Immature natural killer cell (primary cell): ENCODE results near the gene DHRS12. TPM values are rescaled to one million over a fixed set of nuclear protein-coding genes. Genes with fewer than 3 reads are reported as not detected.

Experiments used
- DNase-seq, 3 donors: peaks; one replicate each; pipeline ENCODE4 v3.0.0; 2022; ENCODE audit warnings: mixed read lengths in 1 of 3
- H3K27ac Mint-ChIP-seq, 6 donors: one replicate each; pipeline ENCODE4 v1.8.0; 2020; ENCODE audit warnings: mixed read lengths in 6 of 6, mild to moderate bottlenecking in 5 of 6, inconsistent platforms in 4 of 6, moderate library complexity in 3 of 6
- H3K27me3 Mint-ChIP-seq, 3 donors: one replicate each; pipeline ENCODE4 v1.8.0; 2020 to 2021; ENCODE audit warnings: low read depth in 3 of 3, mild to moderate bottlenecking in 3 of 3, mixed read lengths in 3 of 3, moderate library complexity in 3 of 3, inconsistent platforms in 1 of 3
- H3K36me3 Mint-ChIP-seq, 3 donors: one replicate each; pipeline ENCODE4 v1.8.0; 2020; ENCODE audit warnings: mixed read lengths in 3 of 3, inconsistent platforms in 2 of 3, mild to moderate bottlenecking in 2 of 3
- H3K4me1 Mint-ChIP-seq, 2 donors: one replicate each; pipeline ENCODE4 v1.8.0; 2020; ENCODE audit warnings: inconsistent platforms in 2 of 2, mild to moderate bottlenecking in 2 of 2, mixed read lengths in 2 of 2, moderate library complexity in 1 of 2
- H3K4me3 Mint-ChIP-seq, 5 donors: one replicate each; pipeline ENCODE4 v1.8.0; 2020; ENCODE audit warnings: mild to moderate bottlenecking in 5 of 5, mixed read lengths in 5 of 5, inconsistent platforms in 3 of 5, moderate library complexity in 3 of 5
- H3K9me3 Mint-ChIP-seq, 6 donors: one replicate each; pipeline ENCODE4 v1.8.0; 2020; ENCODE audit warnings: mild to moderate bottlenecking in 6 of 6, mixed read lengths in 6 of 6, inconsistent platforms in 4 of 6, moderate library complexity in 3 of 6
- polyA plus RNA-seq, 3 donors: library from polyadenylated mRNA; unstranded; fragments of 300-500 nt; fragmentation: Illumina TruSeq; gene quantifications; one replicate each; pipeline ENCODE4 v1.2.3, GENCODE V29; 2021

Gene DHRS12
- polyA plus RNA-seq, 3 donors from 2014 or later = 9.7 to 11.4 (median 11.3) TPM

DNA sequence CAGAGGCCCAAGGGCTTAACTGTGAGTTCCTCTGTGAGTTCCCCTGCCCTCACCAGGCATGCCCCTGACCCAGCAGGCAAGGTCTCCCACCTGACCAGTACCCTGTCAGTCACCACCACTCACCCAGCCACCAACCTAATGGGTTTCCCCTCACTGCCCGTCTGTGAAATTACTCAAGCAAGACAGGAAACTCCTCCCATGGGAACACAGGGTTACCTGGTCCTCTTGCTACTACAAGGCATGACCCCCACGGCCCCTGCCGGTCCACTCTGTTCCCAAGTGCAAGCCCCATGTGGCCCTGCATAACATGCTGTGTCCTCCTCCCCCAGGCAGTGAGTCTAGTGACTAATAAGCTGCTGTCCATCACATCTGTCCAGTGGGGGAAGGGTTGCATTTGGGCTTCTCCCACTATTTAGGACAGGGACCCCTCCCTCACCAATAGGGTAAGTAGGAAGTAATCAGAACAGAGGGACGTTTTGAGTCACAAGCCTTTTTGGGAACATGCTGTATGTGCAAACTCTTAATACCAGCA is 8.0 kb upstream of the DHRS12 start:
- Mint-ChIP-seq H3K27me3 (peaks cover 0 to 4% (median 3%) of the 10 kb centered on the region in 3 donors), H3K27ac (peak overlapping the region in 3 of 6 donors; percentile 57 to 80 (median 69)), H3K4me1 (peaks cover 19 to 20% of the 10 kb centered on the region in 2 donors), H3K9me3 (no peaks in the 10 kb centered on the region), H3K4me3 (no peak overlapping the region), H3K36me3 (no peaks in the 10 kb centered on the region)
- DNase-seq = no peak

DNA sequence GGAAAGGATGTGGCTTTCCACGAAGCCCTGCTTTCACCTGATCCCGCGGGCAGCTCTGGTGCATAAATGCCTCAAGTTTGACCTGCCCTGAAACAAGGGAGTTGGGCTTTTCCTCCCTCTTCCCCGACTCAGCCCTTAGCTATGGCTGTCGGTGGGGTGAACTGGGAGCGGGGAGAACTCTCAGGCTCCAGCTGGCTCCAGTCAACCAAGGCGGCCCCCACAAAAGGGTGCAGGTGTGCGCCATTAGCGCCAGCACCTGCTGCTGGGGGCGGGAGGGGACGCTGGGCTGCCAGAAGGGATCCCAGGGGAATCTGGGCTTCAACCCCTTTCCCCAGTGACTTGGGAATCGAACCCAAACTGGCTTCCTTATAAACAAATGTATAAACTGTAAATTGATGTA is 7.1 kb upstream of the DHRS12 start:
- peak overlapping the region in 1 of 6 donors; percentile 6 for H3K27ac Mint-ChIP-seq
- H3K27me3 Mint-ChIP-seq = peaks cover 0 to 4% (median 3%) of the 10 kb centered on the region in 3 donors
- H3K36me3 Mint-ChIP-seq = no peaks in the 10 kb centered on the region
- H3K4me1 Mint-ChIP-seq = peaks cover 19 to 20% of the 10 kb centered on the region in 2 donors
- H3K9me3 Mint-ChIP-seq = no peaks in the 10 kb centered on the region
- no peak overlapping the region for H3K4me3 Mint-ChIP-seq
- DNase-seq = no peak

DNA sequence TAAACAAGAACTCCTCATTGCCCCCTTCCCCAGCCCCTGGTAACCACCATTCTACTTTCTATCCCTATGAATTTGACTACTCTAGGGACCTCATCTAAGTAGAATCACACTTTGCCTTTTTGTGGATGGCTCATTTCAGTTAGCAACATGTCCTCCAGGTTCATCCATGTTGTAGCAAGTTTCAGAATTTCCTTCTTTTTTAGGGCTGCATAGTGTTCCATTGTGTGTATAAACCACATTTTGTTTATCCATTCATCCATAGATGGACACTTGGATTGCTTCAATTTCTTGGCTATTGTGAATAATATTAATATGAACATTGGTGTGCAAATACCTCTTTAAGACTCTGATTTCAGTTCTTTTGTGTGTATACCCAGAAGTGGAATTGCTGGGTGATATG is 4.8 kb upstream of the DHRS12 start:
- Mint-ChIP-seq H3K4me3 (no peak overlapping the region), H3K36me3 (no peaks in the 10 kb centered on the region), H3K4me1 (peaks cover 23 to 27% of the 10 kb centered on the region in 2 donors), H3K9me3 (no peaks in the 10 kb centered on the region), H3K27ac (peak overlapping the region in 2 of 6 donors; percentile 66 to 99), H3K27me3 (peaks cover 8 to 17% (median 14%) of the 10 kb centered on the region in 3 donors)
- DNase-seq = no peak

DNA sequence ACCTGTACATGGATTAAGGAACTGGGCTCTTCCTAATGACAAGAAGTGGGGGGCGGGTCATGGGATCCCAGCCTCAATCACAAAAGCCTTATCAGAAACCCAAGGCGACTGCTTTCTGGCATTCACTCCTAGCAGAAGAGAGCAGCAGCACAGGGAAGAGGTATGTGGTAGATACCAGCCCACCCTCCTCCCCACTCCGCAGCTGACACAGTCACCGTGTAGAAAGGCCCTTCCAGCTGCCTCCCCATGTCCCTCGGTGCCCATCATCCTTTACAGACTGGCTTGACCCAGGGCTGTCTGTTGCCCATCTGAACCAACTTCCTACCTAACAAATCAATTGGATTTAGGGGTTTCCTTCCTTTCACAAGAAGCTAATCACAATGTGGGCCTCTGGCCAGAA is 3.1 kb upstream of the DHRS12 start:
- Mint-ChIP-seq H3K4me1 (peaks cover 35 to 39% of the 10 kb centered on the region in 2 donors), H3K4me3 (no peak overlapping the region)
- DNase-seq = no peak

DNA sequence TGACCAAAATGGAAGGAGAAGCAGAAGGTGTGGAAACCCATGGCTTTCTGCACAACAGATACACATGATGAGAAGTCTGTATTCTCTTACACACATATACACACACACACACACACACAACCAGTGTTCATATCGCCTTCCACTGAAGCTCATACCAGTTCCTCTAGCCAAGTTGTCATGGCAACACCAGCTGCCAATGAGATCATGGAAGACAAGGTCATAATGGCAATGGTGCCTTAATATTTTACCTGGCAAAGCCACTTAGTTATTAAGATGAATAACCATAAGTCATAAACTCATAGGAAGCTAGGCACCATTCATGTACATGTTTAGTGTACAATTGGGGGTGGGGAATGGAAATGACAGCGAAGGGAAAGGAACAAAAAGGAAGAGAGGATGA is 2.6 kb upstream of the DHRS12 start:
- H3K36me3 Mint-ChIP-seq = peaks cover 0 to 3% (median 3%) of the 10 kb centered on the region in 3 donors
- no peak for DNase-seq

More for the DNA sequence above, 3.1 kb upstream of the DHRS12 start:
- Mint-ChIP-seq H3K9me3 (no peaks in the 10 kb centered on the region), H3K27ac (peak overlapping the region in 5 of 6 donors; percentile 22 to 99 (median 40)), H3K36me3 (peaks cover 0 to under 1% (median under 1%) of the 10 kb centered on the region in 3 donors), H3K27me3 (peaks cover 16 to 29% (median 25%) of the 10 kb centered on the region in 3 donors)

DNA sequence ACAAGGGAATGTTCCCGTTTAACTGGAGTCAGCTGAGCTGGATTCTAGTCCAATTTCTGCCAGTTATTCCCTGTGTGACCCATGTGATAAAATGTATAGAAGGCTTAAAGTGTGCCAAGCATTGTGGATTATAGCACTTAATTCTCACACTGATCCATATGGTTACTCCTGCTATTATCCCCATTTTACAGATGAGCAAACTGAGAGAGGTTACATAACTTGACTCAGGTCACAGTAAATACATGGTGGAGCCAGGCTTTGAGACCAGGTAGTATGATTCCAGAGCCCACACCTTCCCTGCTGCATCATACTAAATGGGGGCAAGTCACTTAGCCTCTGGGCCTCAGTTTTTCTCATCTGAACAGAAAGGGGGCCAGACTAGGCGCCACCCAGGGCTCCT is 2.0 kb upstream of the DHRS12 start:
- peak overlapping the region; percentile 95 to 100 (median 99) for H3K27ac Mint-ChIP-seq
- peaks cover 0 to 3% (median 3%) of the 10 kb centered on the region in 3 donors for H3K36me3 Mint-ChIP-seq
- no peak overlapping the region for H3K4me3 Mint-ChIP-seq
- peaks cover 35 to 39% of the 10 kb centered on the region in 2 donors for H3K4me1 Mint-ChIP-seq
- DNase-seq = no peak
- H3K27me3 Mint-ChIP-seq = peaks cover 18 to 33% (median 29%) of the 10 kb centered on the region in 3 donors
- H3K9me3 Mint-ChIP-seq = no peaks in the 10 kb centered on the region

More for the DNA sequence above, 2.6 kb upstream of the DHRS12 start:
- Mint-ChIP-seq H3K4me1 (peaks cover 34 to 39% of the 10 kb centered on the region in 2 donors), H3K27ac (peak overlapping the region; percentile 51 to 100 (median 96)), H3K4me3 (no peak overlapping the region), H3K27me3 (peaks cover 18 to 33% (median 29%) of the 10 kb centered on the region in 3 donors), H3K9me3 (no peaks in the 10 kb centered on the region)

DNA sequence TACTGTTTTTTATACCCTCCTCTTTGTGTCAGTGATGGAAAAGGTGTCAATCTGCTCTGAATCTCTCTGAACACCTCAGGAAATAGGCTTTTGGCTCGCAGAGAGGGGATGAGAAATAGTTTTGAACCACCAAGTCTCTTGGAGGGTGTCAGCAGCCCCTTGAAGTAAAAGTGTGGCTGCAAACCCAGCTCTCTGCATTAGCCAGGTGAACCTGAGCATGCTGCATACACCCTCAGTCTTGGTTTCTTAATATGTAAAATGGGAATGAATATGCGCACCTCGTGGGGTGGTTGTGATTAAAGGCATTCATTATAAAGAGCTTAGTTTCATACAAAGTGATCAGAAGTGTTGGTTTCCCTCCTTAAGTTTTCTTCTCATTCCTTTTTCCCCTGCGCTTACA is 1.4 kb upstream of the DHRS12 start:
- Mint-ChIP-seq H3K9me3 (no peaks in the 10 kb centered on the region), H3K36me3 (peaks cover 0 to 3% (median 3%) of the 10 kb centered on the region in 3 donors), H3K27me3 (peaks cover 18 to 33% (median 29%) of the 10 kb centered on the region in 3 donors), H3K4me3 (peak overlapping the region; percentile 84 to 99 (median 89)), H3K4me1 (peaks cover 35 to 39% of the 10 kb centered on the region in 2 donors), H3K27ac (peak overlapping the region; percentile 95 to 100 (median 99))
- no peak for DNase-seq

DNA sequence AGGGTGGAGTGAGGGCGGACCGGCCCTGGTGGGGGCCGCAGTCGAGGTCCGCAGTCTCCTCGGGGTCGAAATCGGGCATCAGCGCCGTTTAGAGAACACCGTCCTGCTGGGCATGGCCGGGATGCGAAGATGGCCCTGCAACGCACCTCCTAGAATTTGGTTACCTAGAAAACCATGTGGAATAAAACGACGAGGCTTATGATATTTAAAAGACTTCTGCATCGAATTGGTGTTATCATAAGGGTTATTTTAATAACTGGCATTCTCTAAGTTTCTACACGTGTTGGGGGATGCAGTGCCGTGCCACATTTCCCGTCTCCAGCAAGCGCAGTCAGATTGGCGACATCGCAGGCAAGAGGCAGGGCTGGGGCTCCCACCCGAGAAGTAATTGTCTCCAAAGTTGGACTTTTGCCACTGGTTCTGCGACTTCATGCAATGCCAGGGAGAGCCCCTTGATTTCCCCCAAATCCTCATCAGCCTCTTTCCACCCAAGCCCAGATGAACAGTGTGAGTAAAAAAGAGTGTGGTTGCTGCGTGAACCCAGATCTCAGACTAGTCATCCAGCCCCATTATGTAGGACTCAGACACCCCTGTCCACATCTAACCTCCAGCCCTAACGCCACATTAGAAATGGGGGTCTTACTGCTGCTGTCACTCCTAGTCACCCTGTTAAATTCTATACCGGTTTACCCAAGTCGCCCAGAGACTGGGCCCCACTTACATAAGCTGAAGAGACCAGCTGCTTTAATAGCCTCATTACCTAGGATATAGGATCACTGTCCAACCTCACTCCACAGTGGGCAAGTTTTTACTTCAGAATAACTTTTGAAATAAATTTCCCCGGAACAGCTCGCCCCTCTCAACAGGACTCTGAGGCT is 571 bp upstream of the DHRS12 start:
- H3K36me3 Mint-ChIP-seq = peaks cover 0 to 3% (median 3%) of the 10 kb centered on the region in 3 donors
- DNase-seq = peak; percentile 28 to 33 (median 30)
- peak overlapping the region; percentile 84 to 99 (median 89) for H3K4me3 Mint-ChIP-seq
- peaks cover 18 to 33% (median 31%) of the 10 kb centered on the region in 3 donors for H3K27me3 Mint-ChIP-seq
- H3K27ac Mint-ChIP-seq = peak overlapping the region; percentile 95 to 100 (median 99)
- H3K4me1 Mint-ChIP-seq = peaks cover 35 to 39% of the 10 kb centered on the region in 2 donors
- no peaks in the 10 kb centered on the region for H3K9me3 Mint-ChIP-seq

DNA sequence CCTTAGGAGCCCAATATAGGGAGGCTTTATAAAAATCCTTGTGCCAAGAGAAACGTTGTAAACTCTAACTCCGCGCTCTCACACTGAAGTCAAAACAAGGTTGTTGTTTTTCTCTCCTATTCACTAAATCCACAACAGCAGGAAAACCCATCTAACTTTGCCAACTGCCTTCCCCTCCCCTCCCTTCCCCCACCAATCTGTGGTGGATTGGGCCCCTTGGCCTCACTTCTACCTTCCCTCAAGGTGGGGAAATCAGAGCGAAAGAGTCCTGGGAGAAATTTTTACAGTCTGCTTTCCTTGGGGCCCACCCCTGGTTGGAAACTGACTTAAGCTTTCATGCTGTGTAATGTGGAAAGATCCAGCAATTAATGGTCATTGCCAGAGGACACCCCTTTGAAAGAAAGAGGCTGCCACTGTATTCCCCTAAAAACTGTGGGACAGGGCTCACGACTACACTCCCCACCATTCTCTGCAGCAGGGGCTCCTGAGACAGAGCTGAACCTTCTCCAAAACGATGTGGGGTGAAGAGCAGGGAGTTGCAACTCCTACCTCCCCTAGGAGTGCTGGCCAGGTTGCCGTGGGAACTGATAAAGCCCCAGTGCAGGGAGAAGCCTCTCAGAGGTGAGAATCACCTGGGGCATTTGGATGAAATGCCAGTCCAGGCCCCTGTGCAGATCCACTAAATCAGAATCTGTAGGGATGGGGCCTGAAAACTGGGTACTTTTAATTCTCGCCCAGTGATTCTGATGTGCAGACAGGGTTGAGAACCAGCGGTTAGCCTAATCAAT is 1.1 kb downstream of the DHRS12 start:
- peaks cover 35 to 39% of the 10 kb centered on the region in 2 donors for H3K4me1 Mint-ChIP-seq
- H3K27me3 Mint-ChIP-seq = peaks cover 18 to 33% (median 29%) of the 10 kb centered on the region in 3 donors
- peak overlapping the region; percentile 99 to 100 (median 100) for H3K27ac Mint-ChIP-seq
- DNase-seq = no peak
- peak overlapping the region; percentile 90 to 99 (median 95) for H3K4me3 Mint-ChIP-seq
- peaks cover 0 to 4% (median 3%) of the 10 kb centered on the region in 3 donors for H3K36me3 Mint-ChIP-seq
- no peaks in the 10 kb centered on the region for H3K9me3 Mint-ChIP-seq

DNA sequence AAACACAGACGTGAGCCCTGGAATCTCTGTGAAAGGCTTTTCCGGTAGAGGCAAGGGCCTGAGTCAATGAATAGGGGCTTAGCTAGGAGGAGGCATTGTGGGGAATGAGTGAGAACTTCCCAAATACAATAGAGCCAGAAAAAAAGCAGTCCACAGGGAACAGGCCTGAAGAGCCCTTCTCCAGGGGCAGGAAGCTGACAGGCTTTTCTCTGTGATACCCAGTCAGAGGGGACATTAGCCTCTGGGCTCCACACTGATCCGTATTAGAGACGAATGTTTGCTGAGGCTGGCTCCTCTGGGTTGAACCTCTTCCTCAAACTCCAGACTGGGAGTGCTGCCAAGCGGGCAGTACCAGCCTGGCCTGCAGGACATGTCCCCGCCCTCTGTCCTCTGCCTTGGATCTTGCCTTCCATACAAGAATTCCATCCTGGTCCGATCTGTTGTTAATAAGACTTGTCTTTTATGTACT is 2.3 kb downstream of the DHRS12 start:
- peak overlapping the region; percentile 99 to 100 (median 100) for H3K27ac Mint-ChIP-seq
- H3K9me3 Mint-ChIP-seq = no peaks in the 10 kb centered on the region
- peaks cover under 1 to 6% (median 3%) of the 10 kb centered on the region in 3 donors for H3K36me3 Mint-ChIP-seq
- DNase-seq = no peak
- H3K4me3 Mint-ChIP-seq = peak overlapping the region in 4 of 5 donors; percentile 63 to 95 (median 91)
- peaks cover 35 to 39% of the 10 kb centered on the region in 2 donors for H3K4me1 Mint-ChIP-seq
- H3K27me3 Mint-ChIP-seq = peaks cover 18 to 33% (median 29%) of the 10 kb centered on the region in 3 donors

DNA sequence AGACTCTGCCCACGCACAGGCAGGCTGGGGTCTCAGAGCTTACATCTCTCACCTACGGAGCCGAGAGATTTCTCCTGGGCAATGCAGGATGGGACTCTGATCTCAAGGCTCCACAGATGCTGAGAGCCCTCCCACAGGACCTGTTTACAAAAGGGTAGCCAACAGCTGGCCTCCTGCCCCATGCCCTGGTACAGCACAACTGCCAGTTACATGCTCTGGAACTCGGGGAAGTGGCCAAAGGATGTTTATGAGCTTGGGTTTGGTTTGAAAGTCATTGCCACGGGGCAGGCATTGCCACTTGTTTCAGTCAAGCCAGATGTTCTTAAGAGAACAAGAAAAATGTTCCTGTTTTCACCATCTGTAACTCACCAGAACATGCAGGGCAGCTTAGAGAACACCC is 3.5 kb downstream of the DHRS12 start:
- H3K4me1 Mint-ChIP-seq = peaks cover 34 to 37% of the 10 kb centered on the region in 2 donors
- H3K4me3 Mint-ChIP-seq = no peak overlapping the region
- peak overlapping the region in 4 of 6 donors; percentile 55 to 100 (median 100) for H3K27ac Mint-ChIP-seq
- H3K9me3 Mint-ChIP-seq = no peaks in the 10 kb centered on the region
- H3K36me3 Mint-ChIP-seq = peaks cover 3 to 6% (median 5%) of the 10 kb centered on the region in 3 donors
- no peak for DNase-seq
- peaks cover 18 to 32% (median 29%) of the 10 kb centered on the region in 3 donors for H3K27me3 Mint-ChIP-seq

DNA sequence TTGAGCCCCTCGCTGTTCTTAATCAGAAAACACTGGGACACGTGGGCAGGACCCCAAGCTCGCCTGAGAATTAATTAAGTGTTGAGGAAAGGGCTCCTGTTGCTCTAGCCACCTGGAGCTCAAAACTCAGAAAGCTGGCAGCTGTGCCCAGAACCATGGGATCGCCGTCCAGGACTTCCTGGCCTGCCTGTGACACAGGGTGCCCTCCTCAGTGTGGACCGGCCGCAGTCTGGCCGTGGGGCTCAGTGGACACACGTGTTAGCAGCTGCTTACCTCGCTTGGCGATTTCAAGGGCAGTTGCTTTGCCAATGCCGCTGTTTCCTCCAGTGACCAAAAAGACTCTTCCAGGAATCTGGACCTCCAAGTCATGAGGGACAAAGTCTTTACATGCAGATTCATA is 4.7 kb downstream of the DHRS12 start:
- DNase-seq = no peak
- Mint-ChIP-seq H3K4me1 (peaks cover 22 to 25% of the 10 kb centered on the region in 2 donors), H3K36me3 (peaks cover 3 to 6% (median 5%) of the 10 kb centered on the region in 3 donors), H3K27me3 (peaks cover 13 to 21% (median 20%) of the 10 kb centered on the region in 3 donors), H3K4me3 (no peak overlapping the region), H3K9me3 (no peaks in the 10 kb centered on the region), H3K27ac (peak overlapping the region in 3 of 6 donors; percentile 99 to 100 (median 100))
